Liver (tissue), 3 donors: ENCODE measurements around the gene TMEM191C.

Experiments used
- EGR1 ChIP-seq, 2 donors: IDR thresholded peaks; 2 replicates each; pipeline ENCODE4 v1.6.1; 2016 to 2018; ENCODE audit warnings: antibody characterized with exemption in 2 of 2, low read depth in 2 of 2
- FOXA2 ChIP-seq: IDR thresholded peaks from 2 replicates; pipeline ENCODE4 v1.6.1; 2016; ENCODE audit warnings: antibody characterized with exemption
- GABPA ChIP-seq, 2 donors: IDR thresholded peaks in 1 of 2; conservative IDR thresholded peaks in 1 of 2; 2 replicates each; pipeline ENCODE4 v1.6.1; 2016; ENCODE audit warnings: antibody characterized with exemption in 2 of 2, mild to moderate bottlenecking in 1 of 2, moderate library complexity in 1 of 2
- JUND ChIP-seq, 2 donors: IDR thresholded peaks; 2 replicates each; pipeline ENCODE4 v1.6.1; 2016; ENCODE audit warnings: antibody characterized with exemption in 2 of 2
- NR2F2 ChIP-seq: IDR thresholded peaks from 2 replicates; pipeline ENCODE4 v1.6.1; 2016; ENCODE audit warnings: antibody characterized with exemption
- RAD21 ChIP-seq, 2 donors: IDR thresholded peaks; 2 replicates each; pipeline ENCODE4 v1.6.1; 2016; ENCODE audit warnings: antibody characterized with exemption in 2 of 2, mild to moderate bottlenecking in 2 of 2
- RXRA ChIP-seq, 2 donors: IDR thresholded peaks; 2 replicates each; pipeline ENCODE4 v1.6.1; 2017 to 2018; ENCODE audit warnings: antibody characterized with exemption in 2 of 2, mild to moderate bottlenecking in 1 of 2
- SP1 ChIP-seq: IDR thresholded peaks from 2 replicates; pipeline ENCODE4 v1.6.1; 2018; ENCODE audit warnings: antibody characterized with exemption, mild to moderate bottlenecking
- TAF1 ChIP-seq: conservative IDR thresholded peaks from 2 replicates; pipeline ENCODE4 v1.6.1; 2016; ENCODE audit warnings: antibody characterized with exemption, mild to moderate bottlenecking
- YY1 ChIP-seq: IDR thresholded peaks from 2 replicates; pipeline ENCODE4 v1.6.1; 2016; ENCODE audit warnings: antibody characterized with exemption, mild to moderate bottlenecking
- TF ChIP-seq, protein P1 (sequence below): fragments of 150-350 bp; IDR thresholded peaks from 2 replicates; pipeline ENCODE4 v1.5.1; 2017; ENCODE audit warnings: improper control_type of control experiment, low read depth, low read length; ENCODE audit not compliant: missing input control
- TF ChIP-seq, protein P2 (sequence below): IDR thresholded peaks from 2 replicates; pipeline ENCODE4 v1.6.1; 2016; ENCODE audit warnings: antibody characterized with exemption
- TF ChIP-seq, protein P3 (sequence below): IDR thresholded peaks from 2 replicates; pipeline ENCODE4 v1.6.1; 2016; ENCODE audit warnings: antibody characterized with exemption
- TF ChIP-seq, protein P4 (sequence below): IDR thresholded peaks from 2 replicates; pipeline ENCODE4 v1.6.1; 2016; ENCODE audit warnings: antibody characterized with exemption, mild to moderate bottlenecking
- donor health status: healthy.
- donor health status: healthy.

DNA sequence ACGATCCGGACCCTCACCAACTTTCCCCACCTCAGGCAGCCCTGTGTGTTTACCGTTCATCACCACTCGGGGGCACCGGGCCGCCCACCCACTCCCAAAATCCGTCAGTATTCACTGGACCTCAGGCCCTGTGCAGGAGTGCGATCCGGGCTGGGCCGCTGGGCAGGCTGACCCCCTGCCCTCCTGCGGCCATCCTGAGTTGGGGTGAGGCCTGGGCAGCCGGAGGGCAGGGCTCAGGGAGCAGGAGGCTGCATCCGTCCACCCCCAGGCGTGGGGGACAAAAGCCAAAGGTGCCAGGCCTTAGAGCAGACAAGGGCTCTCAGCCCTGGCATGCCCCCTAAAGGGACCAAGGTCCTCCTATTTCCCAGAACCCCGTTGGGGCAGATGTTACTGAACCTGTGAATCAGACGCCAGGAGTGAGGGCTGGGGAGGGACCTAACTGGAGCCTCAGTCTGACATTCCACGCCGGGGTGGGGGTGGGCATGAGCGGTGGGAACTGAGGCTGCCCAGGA, 16.8 kb upstream of the TMEM191C start:
- TF ChIP-seq, protein P1, sequence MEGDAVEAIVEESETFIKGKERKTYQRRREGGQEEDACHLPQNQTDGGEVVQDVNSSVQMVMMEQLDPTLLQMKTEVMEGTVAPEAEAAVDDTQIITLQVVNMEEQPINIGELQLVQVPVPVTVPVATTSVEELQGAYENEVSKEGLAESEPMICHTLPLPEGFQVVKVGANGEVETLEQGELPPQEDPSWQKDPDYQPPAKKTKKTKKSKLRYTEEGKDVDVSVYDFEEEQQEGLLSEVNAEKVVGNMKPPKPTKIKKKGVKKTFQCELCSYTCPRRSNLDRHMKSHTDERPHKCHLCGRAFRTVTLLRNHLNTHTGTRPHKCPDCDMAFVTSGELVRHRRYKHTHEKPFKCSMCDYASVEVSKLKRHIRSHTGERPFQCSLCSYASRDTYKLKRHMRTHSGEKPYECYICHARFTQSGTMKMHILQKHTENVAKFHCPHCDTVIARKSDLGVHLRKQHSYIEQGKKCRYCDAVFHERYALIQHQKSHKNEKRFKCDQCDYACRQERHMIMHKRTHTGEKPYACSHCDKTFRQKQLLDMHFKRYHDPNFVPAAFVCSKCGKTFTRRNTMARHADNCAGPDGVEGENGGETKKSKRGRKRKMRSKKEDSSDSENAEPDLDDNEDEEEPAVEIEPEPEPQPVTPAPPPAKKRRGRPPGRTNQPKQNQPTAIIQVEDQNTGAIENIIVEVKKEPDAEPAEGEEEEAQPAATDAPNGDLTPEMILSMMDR: no peak
- TF ChIP-seq, protein P2, sequence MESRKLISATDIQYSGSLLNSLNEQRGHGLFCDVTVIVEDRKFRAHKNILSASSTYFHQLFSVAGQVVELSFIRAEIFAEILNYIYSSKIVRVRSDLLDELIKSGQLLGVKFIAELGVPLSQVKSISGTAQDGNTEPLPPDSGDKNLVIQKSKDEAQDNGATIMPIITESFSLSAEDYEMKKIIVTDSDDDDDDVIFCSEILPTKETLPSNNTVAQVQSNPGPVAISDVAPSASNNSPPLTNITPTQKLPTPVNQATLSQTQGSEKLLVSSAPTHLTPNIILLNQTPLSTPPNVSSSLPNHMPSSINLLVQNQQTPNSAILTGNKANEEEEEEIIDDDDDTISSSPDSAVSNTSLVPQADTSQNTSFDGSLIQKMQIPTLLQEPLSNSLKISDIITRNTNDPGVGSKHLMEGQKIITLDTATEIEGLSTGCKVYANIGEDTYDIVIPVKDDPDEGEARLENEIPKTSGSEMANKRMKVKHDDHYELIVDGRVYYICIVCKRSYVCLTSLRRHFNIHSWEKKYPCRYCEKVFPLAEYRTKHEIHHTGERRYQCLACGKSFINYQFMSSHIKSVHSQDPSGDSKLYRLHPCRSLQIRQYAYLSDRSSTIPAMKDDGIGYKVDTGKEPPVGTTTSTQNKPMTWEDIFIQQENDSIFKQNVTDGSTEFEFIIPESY: no peak
- TF ChIP-seq JUND (IDR thresholded peaks at IDR 0.05) (no peak), RAD21 (IDR thresholded peaks at IDR 0.05) (no peak), TAF1 (no peak), GABPA (IDR thresholded peaks at IDR 0.05 in 1 of 2, conservative IDR thresholded peaks at IDR 0.05 in 1 of 2) (no peak), SP1 (no peak), NR2F2 (no peak), YY1 (no peak), RXRA (IDR thresholded peaks at IDR 0.05) (no peak), FOXA2 (no peak), EGR1 (IDR thresholded peaks at IDR 0.05; ENCODE audit: low read depth in 2 of 2) (no peak)
- TF ChIP-seq, protein P3, sequence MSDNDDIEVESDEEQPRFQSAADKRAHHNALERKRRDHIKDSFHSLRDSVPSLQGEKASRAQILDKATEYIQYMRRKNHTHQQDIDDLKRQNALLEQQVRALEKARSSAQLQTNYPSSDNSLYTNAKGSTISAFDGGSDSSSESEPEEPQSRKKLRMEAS: no peak
- TF ChIP-seq, protein P4, sequence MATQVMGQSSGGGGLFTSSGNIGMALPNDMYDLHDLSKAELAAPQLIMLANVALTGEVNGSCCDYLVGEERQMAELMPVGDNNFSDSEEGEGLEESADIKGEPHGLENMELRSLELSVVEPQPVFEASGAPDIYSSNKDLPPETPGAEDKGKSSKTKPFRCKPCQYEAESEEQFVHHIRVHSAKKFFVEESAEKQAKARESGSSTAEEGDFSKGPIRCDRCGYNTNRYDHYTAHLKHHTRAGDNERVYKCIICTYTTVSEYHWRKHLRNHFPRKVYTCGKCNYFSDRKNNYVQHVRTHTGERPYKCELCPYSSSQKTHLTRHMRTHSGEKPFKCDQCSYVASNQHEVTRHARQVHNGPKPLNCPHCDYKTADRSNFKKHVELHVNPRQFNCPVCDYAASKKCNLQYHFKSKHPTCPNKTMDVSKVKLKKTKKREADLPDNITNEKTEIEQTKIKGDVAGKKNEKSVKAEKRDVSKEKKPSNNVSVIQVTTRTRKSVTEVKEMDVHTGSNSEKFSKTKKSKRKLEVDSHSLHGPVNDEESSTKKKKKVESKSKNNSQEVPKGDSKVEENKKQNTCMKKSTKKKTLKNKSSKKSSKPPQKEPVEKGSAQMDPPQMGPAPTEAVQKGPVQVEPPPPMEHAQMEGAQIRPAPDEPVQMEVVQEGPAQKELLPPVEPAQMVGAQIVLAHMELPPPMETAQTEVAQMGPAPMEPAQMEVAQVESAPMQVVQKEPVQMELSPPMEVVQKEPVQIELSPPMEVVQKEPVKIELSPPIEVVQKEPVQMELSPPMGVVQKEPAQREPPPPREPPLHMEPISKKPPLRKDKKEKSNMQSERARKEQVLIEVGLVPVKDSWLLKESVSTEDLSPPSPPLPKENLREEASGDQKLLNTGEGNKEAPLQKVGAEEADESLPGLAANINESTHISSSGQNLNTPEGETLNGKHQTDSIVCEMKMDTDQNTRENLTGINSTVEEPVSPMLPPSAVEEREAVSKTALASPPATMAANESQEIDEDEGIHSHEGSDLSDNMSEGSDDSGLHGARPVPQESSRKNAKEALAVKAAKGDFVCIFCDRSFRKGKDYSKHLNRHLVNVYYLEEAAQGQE: no peak
